ENCODE results near the gene KCNH1. TPM values are rescaled to one million over a fixed set of nuclear protein-coding genes. Genes with fewer than 3 reads are reported as not detected.

KCNH1 gene
- polyA plus RNA-seq, 1 experiment = 3.5 TPM

DNA sequence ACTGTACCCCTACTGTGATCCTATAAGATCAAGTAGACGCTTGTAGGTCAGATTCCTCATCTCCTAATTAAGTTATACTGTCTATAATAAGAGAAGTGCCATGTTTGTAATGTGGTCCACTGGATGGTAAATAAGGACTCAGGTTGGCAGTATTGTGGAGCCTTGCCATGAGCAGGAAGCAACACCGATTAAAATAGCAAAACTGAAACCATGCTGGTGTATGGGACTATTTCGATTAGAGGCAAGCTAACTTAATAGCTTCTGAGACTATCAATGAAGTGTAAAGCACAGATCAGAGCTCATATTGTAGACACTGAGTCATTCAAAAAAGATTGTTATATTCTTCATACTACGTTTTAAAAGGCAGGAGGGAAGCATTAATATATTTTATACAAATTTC, 456.4 kb downstream of the KCNH1 start:
- CTCF ChIA-PET = interaction anchor here (0.7 kb wide), 1 partner anchor 196 kb away, joined by 4 read pairs; no protein-coding TSS in a partner anchor
- POLR2A ChIA-PET = no interaction called here
- no peaks in the 10 kb centered on the region for H3K27me3 ChIP-seq (ENCODE audit: control insufficient read depth, insufficient read depth, low read length)
- no peak for TF ChIP-seq CTCF (IDR thresholded peaks at IDR 0.05; ENCODE audit: insufficient read depth, low read depth, low read length)
- DNase-seq (ENCODE audit: low read depth) = no peak
- no peaks in the 10 kb centered on the region for H3K36me3 ChIP-seq (ENCODE audit: control insufficient read depth, insufficient read depth, low read length)
- H3K4me3 ChIP-seq (ENCODE audit: low read depth, low read length) = no peak overlapping the region

DNA sequence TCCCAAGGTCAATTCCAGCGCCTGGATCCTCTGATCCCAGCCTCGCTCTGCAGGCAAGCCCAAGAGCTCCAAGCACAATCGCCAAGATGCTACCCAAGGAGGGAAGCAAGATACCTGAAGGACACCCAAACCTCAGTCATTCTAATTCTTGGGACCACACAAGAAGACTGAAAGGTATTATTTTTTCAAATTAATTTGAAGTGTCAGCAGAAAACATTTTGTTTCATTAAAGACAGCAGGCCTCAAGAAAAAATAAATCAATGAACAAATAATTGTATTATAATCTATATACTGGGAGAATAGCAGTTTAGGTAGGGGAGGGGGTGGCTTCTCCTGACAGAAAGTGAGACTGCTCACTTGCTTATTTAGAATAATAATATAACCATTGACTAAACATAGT, 457.4 kb downstream of the KCNH1 start:
- Histone ChIP-seq H3K36me3 (ENCODE audit: control insufficient read depth, insufficient read depth, low read length) (no peaks in the 10 kb centered on the region), H3K27me3 (ENCODE audit: control insufficient read depth, insufficient read depth, low read length) (no peaks in the 10 kb centered on the region), H3K4me3 (ENCODE audit: low read depth, low read length) (no peak overlapping the region)
- DNase-seq (ENCODE audit: low read depth) = no peak
- CTCF ChIA-PET = no interaction called here
- no peak for TF ChIP-seq CTCF (IDR thresholded peaks at IDR 0.05; ENCODE audit: insufficient read depth, low read depth, low read length)
- POLR2A ChIA-PET = no interaction called here

DNA sequence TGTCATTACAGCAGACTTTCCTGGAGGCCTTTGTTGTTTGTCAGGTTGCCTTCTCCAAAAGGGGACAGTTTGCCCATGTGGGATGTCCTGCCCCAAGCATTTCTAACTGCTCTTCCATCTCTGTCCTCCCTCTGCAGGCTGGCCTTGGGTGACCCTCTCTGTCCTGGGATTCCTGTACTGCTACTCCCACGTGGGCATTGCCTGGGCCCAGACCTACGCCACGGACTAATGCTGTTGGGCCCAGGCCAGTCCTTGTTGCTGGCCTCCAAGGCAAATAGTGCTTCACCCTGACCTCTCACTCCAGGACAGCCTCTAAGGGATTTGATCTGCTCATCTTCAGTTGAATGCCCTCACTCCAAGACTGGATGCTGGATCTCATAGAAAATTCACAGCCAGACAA, 459.8 kb downstream of the KCNH1 start:
- POLR2A ChIA-PET = no interaction called here

DNA sequence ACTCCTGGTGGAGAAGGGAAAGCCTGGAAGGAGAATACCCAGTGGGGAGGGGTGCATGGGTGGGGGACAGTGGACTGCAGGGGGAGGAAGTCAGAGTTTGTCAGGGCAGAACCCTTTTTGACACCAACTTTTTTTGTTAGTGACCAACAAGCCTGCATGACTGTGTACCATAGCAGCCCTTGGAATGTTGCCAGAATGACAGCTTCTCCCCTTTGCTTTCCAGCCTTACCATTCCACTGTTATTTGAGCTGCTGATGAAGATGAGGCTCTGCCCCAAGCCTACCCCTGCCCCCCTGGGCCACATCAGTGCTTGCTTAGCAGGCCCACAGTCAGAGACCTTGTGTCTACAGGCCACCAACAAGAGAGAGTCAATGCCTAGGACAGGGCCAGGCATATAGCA, 464.0 kb downstream of the KCNH1 start:
- DNase-seq (ENCODE audit: low read depth) = no peak
- no peaks in the 10 kb centered on the region for H3K27me3 ChIP-seq (ENCODE audit: control insufficient read depth, insufficient read depth, low read length)
- ChIA-PET POLR2A (no interaction called here), CTCF (interaction anchor here (1.3 kb wide), 1 partner anchor 11 kb away, joined by 4 read pairs; no protein-coding TSS in a partner anchor)
- no peak overlapping the region for H3K4me3 ChIP-seq (ENCODE audit: low read depth, low read length)
- no peaks in the 10 kb centered on the region for H3K36me3 ChIP-seq (ENCODE audit: control insufficient read depth, insufficient read depth, low read length)
- TF ChIP-seq CTCF (IDR thresholded peaks at IDR 0.05; ENCODE audit: insufficient read depth, low read depth, low read length) = no peak

More for the DNA sequence above, 459.8 kb downstream of the KCNH1 start:
- no peaks in the 10 kb centered on the region for H3K36me3 ChIP-seq (ENCODE audit: control insufficient read depth, insufficient read depth, low read length)
- no peak overlapping the region for H3K4me3 ChIP-seq (ENCODE audit: low read depth, low read length)
- DNase-seq (ENCODE audit: low read depth) = no peak
- CTCF ChIA-PET = no interaction called here
- TF ChIP-seq CTCF (IDR thresholded peaks at IDR 0.05; ENCODE audit: insufficient read depth, low read depth, low read length) = no peak
- H3K27me3 ChIP-seq (ENCODE audit: control insufficient read depth, insufficient read depth, low read length) = no peaks in the 10 kb centered on the region

DNA sequence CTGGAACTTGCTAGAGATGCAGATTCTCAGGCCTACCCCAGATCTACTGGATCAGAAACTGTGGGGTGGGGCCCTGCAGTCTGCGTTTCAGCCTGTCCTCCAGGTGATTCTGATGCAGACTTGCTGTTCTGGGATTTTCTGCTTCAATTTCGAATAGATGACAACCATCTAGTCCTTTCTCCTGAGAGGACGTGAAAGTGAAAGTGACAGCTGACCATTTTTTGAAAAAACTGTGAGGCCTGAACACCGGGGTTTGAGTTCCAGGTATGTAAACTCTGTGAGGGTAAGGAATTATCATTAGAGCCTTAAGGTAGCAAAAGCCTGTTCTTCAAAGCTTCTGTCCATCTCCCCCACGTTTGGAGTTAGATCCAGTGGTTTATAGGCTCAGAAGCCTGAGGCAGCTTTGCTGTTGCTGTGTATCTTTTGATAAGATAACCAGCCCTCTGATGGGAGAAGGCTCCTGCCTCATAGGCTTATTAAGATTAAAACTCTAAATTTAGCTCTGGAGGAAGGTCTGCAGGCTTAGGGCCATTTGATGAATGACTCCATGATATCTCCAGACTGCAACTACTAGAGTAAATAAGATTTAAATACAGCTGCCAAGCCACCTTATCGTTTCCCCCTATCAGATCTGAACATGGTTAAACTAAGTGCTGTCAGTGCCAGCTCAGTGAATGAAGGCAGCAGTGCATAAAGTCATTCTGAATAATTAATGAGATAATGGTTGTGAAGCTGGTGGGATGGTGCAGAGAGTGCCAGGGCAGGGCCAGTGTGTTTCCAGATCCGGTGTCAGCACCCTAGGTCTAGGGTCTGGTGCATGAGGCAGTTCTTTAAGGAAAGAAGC, 470.0 kb downstream of the KCNH1 start:
- Histone ChIP-seq H3K27me3 (ENCODE audit: control insufficient read depth, insufficient read depth, low read length) (no peaks in the 10 kb centered on the region), H3K4me3 (ENCODE audit: low read depth, low read length) (no peak overlapping the region), H3K36me3 (ENCODE audit: control insufficient read depth, insufficient read depth, low read length) (no peaks in the 10 kb centered on the region)
- no peak for DNase-seq (ENCODE audit: low read depth)
- CTCF ChIA-PET = interaction anchor here (0.7 to 1.7 kb wide), 3 partner anchors 11 to 262 kb away, joined by 3 to 5 read pairs (median 3); no protein-coding TSS in a partner anchor
- POLR2A ChIA-PET = no interaction called here
- TF ChIP-seq CTCF (IDR thresholded peaks at IDR 0.05; ENCODE audit: insufficient read depth, low read depth, low read length) = no peak

All from BJ (cell line).